Measurements from ENCODE around the gene AGO1.

Gene AGO1

DNA sequence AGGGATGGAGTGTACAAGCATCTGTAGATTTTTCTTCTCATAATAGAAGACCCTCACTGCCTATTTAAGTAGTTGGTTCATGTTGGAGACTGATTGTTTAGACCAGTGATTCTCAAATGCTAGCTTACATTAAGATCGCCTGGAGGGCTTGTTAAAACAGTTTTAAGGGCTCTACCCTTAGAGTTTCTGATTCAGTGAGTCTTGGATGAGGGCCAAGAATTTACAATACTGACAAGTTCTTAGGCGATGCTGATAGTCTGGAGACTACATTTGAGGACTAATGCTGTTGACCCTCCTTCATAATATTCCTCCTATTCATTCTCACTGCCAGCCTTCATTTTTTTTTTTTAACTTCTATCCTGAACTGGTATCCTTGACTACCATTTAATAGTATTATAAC is 32.7 kb downstream of the AGO1 start:
- Mint-ChIP-seq H3K4me3 (no peak overlapping the region), H3K9me3 (no peaks in the 10 kb centered on the region), H3K27me3 (no peaks in the 10 kb centered on the region), H3K36me3 (peaks cover 61 to 71% of the 10 kb centered on the region in 2 donors), H3K4me1 (peaks cover 0 to 7% of the 10 kb centered on the region in 2 donors), H3K27ac (no peak overlapping the region)
- DNase-seq, result no peak
- ATAC-seq (replicated peaks), result no peak

DNA sequence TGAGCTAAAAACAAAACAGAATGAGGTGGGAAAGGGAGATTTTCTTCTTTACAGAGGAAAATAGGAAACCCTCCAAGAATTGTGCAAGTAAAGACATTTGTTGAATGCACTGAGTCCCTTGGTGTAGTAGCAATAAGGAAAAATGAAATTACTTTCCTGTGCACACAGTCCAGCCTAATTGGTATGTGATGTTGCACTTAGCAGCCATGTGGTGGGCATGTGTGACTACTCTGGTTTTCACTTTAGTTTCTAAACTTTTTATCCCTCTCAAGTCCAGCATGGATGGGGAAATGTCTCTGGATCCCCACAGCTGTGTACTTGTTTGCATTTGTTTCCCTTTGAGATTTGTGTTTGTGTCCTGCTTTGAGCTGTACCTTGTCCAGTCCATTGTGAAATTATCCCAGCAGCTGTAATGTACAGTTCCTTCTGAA is 40.8 kb downstream of the AGO1 start:
- no peaks in the 10 kb centered on the region for H3K9me3 Mint-ChIP-seq
- peaks cover 29 to 42% of the 10 kb centered on the region in 2 donors for H3K36me3 Mint-ChIP-seq
- DNase-seq (no peak), ATAC-seq (replicated peaks) (no peak)
- no peak overlapping the region for H3K27ac Mint-ChIP-seq
- H3K27me3 Mint-ChIP-seq, result no peaks in the 10 kb centered on the region
- no peak overlapping the region for H3K4me3 Mint-ChIP-seq
- H3K4me1 Mint-ChIP-seq, result peaks cover 8 to 28% of the 10 kb centered on the region in 2 donors

DNA sequence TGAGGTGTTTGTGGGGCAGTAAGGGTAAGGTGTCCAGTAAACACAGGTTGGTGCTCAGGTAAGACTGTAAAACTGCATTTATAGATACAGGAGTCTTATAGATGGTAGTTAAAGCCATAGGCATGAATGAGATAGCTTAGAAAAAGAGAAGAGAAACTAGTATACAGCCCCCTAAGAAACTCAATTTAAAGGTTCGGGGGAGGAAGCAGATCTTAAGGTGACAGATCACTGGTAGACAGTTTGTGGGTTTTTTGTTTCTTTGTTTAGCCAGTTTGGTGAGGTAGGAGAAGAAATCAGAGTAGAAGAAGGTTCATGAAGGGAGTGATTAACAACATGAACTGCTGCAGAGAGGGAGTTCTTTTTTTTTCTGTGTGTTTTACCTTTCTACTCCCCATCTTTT is 41.8 kb downstream of the AGO1 start:
- no peaks in the 10 kb centered on the region for H3K9me3 Mint-ChIP-seq
- peaks cover 10 to 36% of the 10 kb centered on the region in 2 donors for H3K4me1 Mint-ChIP-seq
- peak overlapping the region; percentile 39 for H3K27ac Mint-ChIP-seq
- H3K4me3 Mint-ChIP-seq, result no peak overlapping the region
- H3K27me3 Mint-ChIP-seq, result no peaks in the 10 kb centered on the region
- DNase-seq (no peak), ATAC-seq (replicated peaks) (peak; percentile 74 to 85)
- H3K36me3 Mint-ChIP-seq, result peaks cover 20 to 42% of the 10 kb centered on the region in 2 donors

DNA sequence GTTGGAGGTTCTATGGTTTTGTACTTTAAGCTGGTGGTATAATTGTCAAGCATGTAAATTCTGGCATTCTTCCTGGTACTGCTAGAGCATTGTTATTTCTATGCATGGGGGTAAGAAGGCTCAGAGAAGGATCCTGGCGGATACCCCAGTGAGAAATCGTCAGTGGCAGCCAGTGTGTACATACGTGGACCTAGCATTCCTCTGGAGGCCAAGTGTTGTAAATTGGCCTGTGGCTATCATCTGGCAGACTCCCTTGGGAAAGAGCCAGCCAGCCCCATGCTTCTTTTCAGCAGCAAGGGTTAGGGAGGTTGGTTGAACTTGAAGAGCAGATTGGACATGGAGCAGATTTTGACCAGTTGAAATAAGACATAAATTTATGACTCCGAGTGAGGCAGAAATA is 42.7 kb downstream of the AGO1 start:
- DNase-seq, result no peak
- Mint-ChIP-seq H3K27ac (no peak overlapping the region), H3K36me3 (peaks cover 16 to 34% of the 10 kb centered on the region in 2 donors), H3K4me3 (no peak overlapping the region), H3K27me3 (no peaks in the 10 kb centered on the region), H3K4me1 (peaks cover 10 to 35% of the 10 kb centered on the region in 2 donors), H3K9me3 (no peaks in the 10 kb centered on the region)
- no peak for ATAC-seq (replicated peaks)

DNA sequence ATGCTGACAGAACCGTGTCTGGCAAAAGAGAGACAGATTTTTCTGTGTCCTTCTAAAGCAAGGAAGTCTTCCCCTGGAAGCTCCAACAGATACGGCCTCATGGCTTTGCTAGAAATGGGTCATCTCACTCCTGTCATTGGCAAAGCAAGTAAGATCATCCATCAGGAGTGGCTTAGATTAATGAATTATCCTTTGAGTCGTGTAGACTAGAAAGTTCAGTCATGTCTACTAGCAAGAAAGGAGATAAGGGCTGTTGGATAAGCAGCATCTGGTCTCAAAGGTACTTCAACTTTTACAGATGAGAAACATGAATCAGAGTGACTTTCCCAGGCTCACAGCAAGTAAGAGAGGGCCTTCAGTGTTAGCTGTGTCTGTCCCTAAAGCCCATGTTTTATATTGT is 44.5 kb downstream of the AGO1 start:
- no peak overlapping the region for H3K27ac Mint-ChIP-seq
- ATAC-seq (replicated peaks), result no peak
- peaks cover 9 to 21% of the 10 kb centered on the region in 2 donors for H3K36me3 Mint-ChIP-seq
- peaks cover 15 to 48% of the 10 kb centered on the region in 2 donors for H3K4me1 Mint-ChIP-seq
- no peaks in the 10 kb centered on the region for H3K27me3 Mint-ChIP-seq
- no peak overlapping the region for H3K4me3 Mint-ChIP-seq
- no peaks in the 10 kb centered on the region for H3K9me3 Mint-ChIP-seq
- no peak for DNase-seq

DNA sequence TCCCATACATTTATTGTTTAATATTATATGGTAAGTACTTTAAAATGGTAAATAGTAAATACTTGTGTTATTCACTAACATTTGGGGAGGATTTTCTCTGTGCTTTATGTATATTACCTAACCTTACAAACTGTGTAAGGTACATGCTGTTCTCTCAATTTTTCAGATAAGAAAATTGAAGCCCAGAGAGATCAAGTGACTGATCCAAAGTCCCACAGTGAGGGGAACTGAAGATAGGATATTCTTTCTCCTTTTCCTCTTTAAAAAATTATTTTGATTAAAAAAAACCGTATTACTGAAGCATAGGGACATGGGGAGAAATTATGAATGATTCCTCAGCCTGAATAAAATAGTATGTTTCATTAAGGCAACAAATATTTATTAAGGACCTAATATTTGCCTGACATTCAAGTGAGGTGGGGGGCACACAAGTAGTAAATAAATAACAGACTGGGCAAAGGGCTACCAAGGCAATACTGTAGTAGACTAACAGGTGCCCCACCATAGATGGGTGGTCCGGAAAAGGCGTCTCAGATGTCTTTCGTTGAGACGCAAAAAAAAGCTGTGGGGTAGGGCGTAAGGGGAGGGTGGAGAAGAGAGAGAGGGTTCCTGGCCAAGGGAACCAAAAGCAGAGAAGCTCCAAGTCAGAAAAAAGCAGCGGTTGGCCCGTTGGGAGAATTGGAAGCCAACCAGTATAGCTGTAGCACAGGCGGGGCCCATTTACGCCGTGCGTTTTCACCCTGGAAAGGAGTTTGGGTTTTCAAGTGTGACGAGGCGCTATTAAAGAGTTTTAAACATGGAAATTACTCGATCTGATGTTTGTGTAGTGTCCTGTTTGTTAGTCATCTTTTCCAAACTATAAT is 47.0 kb downstream of the AGO1 start:
- H3K36me3 Mint-ChIP-seq, result peaks cover 5 to 15% of the 10 kb centered on the region in 2 donors
- peak; percentile 16 to 17 for ATAC-seq (replicated peaks)
- H3K27me3 Mint-ChIP-seq, result no peaks in the 10 kb centered on the region
- H3K9me3 Mint-ChIP-seq, result no peaks in the 10 kb centered on the region
- peak overlapping the region; percentile 93 to 96 for H3K4me3 Mint-ChIP-seq
- peak overlapping the region; percentile 97 for H3K27ac Mint-ChIP-seq
- peaks cover 10 to 48% of the 10 kb centered on the region in 2 donors for H3K4me1 Mint-ChIP-seq
- peak; percentile 13 for DNase-seq

DNA sequence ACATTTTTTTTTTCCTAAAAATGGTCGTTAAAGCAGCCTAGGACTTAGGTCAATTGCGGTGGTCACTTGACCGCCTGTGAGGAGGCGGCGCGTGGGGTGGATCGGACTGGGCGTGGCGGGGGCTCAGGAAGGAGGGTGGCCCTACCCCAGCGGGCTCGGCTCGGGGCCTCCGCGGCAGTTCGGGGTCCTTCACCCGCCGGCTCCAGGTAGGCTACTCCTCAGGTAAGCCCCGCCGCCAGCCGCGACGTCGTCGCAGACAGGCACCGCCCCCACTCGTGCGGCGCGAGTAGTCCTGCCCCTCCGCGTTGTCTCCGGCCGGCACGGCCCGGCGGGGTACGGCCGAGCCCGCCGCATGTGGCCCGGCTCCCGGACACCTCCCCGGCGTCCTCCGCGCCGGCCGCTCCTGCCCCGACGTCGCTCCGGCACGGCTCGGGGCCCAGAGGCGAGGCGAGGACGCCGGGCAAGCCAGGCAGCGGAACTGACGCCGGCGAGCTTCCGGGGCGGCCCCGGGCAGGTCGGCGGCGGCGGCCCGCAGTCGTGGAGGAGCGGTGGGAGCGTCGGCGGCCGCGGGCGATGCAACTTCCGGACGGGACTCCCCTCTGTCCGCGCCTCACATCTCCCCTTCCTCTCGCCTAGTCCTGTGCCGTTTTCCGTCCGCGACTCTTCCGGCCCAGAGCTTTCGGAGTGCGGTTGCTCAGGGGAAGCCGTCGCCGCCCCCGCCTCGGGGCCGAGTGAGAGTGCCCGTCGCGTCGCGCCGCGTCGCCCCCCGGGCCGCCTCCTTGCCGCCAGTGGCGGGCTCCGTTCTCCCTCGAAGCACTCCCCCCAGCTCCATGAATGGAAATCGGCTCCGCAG is 47.8 kb downstream of the AGO1 start, which contains the start of gene AGO3:
Gene AGO3, plus strand, starts transcription at position 513 of the 853 bp plus-strand sequence. Its CDS starts 322 bp downstream, at position 835.
- H3K27me3 Mint-ChIP-seq, result no peaks in the 10 kb centered on the region
- DNase-seq, result peak; percentile 90
- peak; percentile 91 to 93 for ATAC-seq (replicated peaks)
- H3K36me3 Mint-ChIP-seq, result peaks cover 4 to 14% of the 10 kb centered on the region in 2 donors
- peak within 1 kb of the TSS; percentile 97 for H3K27ac Mint-ChIP-seq
- peaks cover 9 to 39% of the 10 kb centered on the region in 2 donors for H3K4me1 Mint-ChIP-seq
- H3K9me3 Mint-ChIP-seq, result no peaks in the 10 kb centered on the region
- H3K4me3 Mint-ChIP-seq, result peak within 1 kb of the TSS; percentile 93 to 96

DNA sequence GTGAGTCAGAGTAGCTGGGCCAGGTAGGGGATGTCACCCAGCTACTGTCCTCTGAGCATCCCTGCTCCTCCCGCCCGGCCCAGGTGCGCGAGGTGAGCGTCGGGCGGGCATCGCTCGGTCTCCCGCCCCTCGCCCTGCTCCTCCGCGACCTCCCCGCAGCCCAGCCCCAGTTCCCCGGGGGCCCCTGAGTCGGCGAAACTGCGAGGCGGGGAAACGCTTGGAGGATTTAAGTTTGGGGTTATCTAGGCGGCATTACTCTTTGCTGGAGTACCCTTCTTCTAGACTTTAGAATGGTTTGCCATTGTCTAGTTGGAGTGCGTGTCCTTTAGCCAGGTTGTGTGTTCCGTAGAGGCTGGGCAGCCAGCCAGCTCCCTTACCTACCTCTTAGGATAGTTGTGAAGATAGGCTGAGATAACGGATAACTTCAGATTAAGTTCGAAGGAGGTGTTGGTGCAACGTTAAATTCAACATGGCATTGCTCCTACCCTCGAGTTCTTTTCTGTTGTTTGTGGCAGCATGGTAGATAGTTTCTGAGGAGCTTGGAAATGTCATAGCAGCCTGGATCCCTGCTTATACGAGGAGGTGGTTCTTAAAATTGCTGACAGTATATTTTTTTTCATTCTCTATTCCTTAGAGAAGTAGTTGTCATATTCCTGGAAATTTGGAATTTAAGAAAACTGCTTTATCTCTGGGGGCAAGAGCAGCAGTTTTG is 48.6 kb downstream of the AGO1 start:
- Mint-ChIP-seq H3K36me3 (peaks cover 2 to 12% of the 10 kb centered on the region in 2 donors), H3K9me3 (no peaks in the 10 kb centered on the region), H3K4me3 (peak overlapping the region; percentile 92 to 96), H3K27ac (peak overlapping the region; percentile 97), H3K4me1 (peaks cover 9 to 41% of the 10 kb centered on the region in 2 donors), H3K27me3 (no peaks in the 10 kb centered on the region)
- ATAC-seq (replicated peaks) (peak; percentile 40 to 41), DNase-seq (peak; percentile 2)

DNA sequence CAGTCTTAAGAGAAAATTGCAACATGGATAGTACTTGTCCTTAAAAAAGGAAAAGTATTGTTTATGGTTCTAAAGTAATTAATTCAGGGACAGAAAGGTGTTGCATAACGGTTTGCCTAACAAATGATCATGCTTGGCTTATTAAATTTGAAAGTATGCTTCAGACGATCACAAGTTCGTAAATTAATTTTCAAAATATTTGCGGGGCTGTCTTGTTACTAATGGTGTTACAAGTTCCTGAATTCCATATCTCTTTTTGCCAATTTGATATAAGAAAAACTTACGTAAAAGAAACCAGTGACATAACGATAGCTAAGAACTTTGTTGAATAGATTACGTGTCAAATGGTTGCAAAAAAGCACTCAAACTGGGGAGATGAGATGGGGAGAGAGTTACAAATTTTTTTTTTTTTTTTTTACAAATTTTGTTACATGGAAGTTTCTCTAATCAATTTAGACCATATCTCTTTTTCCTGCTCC is 49.2 kb downstream of the AGO1 start:
- ATAC-seq (replicated peaks), result no peak
- Mint-ChIP-seq H3K27ac (no peak overlapping the region), H3K4me1 (peaks cover 9 to 41% of the 10 kb centered on the region in 2 donors), H3K36me3 (peaks cover 2 to 12% of the 10 kb centered on the region in 2 donors), H3K27me3 (no peaks in the 10 kb centered on the region), H3K9me3 (no peaks in the 10 kb centered on the region), H3K4me3 (peak overlapping the region; percentile 92 to 96)
- no peak for DNase-seq

DNA sequence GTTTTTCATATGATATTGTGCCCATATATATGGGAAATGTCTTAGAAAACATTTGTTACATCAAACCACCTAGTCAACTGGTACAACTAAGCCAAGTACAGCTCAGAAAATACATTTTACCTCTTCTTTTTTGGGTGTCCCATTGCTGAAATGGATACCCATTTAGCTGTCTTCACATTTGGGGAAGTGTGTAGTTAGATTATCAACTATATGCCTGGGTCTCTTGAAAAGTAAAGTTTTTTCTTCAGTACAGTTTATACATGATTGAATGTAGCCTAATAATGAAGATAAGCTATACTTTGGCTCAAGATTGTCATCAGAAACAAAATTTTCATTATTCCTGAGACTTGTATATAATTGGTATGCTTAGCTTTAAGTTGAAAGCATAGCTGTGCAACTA is 49.9 kb downstream of the AGO1 start:
- peaks cover 2 to 9% of the 10 kb centered on the region in 2 donors for H3K36me3 Mint-ChIP-seq
- DNase-seq (no peak), ATAC-seq (replicated peaks) (no peak)
- H3K27me3 Mint-ChIP-seq, result no peaks in the 10 kb centered on the region
- H3K27ac Mint-ChIP-seq, result peak overlapping the region; percentile 25
- peaks cover 9 to 41% of the 10 kb centered on the region in 2 donors for H3K4me1 Mint-ChIP-seq
- H3K4me3 Mint-ChIP-seq, result no peak overlapping the region
- H3K9me3 Mint-ChIP-seq, result no peaks in the 10 kb centered on the region

DNA sequence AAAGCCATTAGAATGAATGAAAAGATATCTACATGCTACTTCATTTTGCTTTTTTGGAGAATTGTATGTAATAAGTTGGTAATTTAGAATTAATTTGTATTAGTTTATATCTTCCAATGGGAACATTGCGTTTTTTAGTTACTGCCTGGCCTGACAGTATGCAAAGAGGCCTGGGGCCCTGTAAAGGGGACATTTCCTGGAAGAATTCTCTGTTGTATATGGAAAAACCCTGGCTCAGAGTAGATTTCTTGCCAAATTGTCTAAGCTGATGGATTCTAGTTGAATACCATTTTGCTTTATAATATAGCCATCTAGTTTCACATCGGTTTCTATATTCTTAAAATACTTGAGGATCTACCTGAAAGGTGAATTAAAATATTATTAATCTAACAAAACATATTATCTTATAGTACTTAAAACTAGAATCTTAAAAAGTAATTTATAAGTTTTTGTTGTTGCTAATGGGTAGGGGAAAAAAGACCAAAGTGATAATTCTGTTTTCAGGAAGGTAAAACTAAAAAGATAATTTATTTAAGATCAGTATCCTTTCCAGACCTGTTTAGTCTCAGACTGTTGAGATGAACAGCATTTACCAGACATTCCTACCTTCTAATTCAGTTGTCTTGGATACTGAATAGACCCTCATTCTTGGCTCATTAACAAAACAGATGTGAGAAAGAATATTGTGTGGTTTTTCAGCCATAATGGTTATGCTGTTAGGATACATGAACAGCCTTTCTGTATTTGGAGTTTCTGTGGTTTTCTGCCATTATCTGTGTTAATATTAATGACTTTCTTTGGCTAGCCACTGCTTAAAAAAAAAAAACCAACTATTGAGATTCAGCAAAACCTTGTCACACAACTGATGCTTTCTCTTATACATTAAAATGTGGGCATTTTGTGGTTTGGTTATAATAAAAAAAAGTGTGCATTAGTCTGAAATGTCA is 52.7 kb downstream of the AGO1 start:
- Mint-ChIP-seq H3K4me3 (no peak overlapping the region), H3K27ac (no peak overlapping the region), H3K4me1 (peaks cover 11 to 29% of the 10 kb centered on the region in 2 donors), H3K27me3 (no peaks in the 10 kb centered on the region), H3K9me3 (no peaks in the 10 kb centered on the region), H3K36me3 (peaks cover 2 to 5% of the 10 kb centered on the region in 2 donors)
- no peak for DNase-seq
- ATAC-seq (replicated peaks), result no peak

DNA sequence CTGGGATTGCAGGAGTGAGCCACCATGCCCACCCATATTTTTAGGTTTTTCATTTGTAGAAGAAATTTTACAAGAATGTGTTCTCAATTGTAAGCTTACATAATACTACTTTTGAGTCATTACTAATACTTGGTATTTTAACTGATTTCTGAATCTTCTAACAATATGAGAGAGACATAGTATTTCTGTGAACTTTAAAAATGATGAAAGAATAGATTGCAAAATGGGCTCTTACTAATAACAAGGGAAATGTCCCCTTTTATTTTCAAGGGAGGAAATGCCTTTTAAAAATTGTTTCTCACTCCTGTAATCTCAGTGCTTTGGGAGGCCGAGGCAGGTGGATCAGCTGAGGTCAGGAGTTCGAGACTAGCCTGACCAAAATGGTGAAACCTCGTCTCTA is 53.8 kb downstream of the AGO1 start:
- Mint-ChIP-seq H3K4me3 (no peak overlapping the region), H3K27ac (no peak overlapping the region), H3K36me3 (peaks cover 0 to 10% of the 10 kb centered on the region in 2 donors), H3K4me1 (peaks cover 14 to 31% of the 10 kb centered on the region in 2 donors), H3K27me3 (no peaks in the 10 kb centered on the region), H3K9me3 (no peaks in the 10 kb centered on the region)
- DNase-seq (no peak), ATAC-seq (replicated peaks) (no peak)

DNA sequence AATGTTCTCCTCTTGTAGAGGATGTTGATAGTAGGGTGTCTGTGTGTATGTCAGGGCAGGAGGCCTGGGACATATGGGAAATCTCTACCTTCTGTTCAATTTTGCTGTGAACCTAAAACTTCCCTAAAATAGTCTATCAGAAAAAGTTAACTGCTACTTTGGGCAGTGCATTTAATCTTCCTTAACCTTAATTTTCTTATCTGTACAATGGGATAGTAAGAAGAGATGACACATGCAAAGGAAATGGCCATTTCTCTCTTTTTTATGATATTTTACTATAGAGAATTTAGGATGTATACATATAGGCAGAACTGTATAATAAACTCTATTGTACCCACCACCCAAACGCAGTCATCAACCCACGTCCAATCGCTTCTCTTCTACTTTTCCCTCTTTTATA is 56.5 kb downstream of the AGO1 start:
- Mint-ChIP-seq H3K9me3 (peaks cover 0 to 1% of the 10 kb centered on the region in 2 donors), H3K27ac (no peak overlapping the region), H3K27me3 (no peaks in the 10 kb centered on the region), H3K36me3 (peaks cover 2 to 14% of the 10 kb centered on the region in 2 donors), H3K4me3 (no peak overlapping the region), H3K4me1 (peaks cover 13 to 30% of the 10 kb centered on the region in 2 donors)
- no peak for DNase-seq
- ATAC-seq (replicated peaks), result no peak

All from stimulated activated naive B cell treated with anti-CD40 and anti-IgM and Interleukin-4, amounts not matched to agents 10 μg/mL and 1 μg/mL and 100 μg/mL, for 72 hours (primary cell).